Raji (cell line): ENCODE measurements around the gene HS2ST1.

ENCODE experiments used
- POLR2A ChIP-seq: IDR thresholded peaks from 2 replicates; pipeline ENCODE4 v1.6.1; 2011; ENCODE audit warnings: low read depth, low read length, control low read depth; ENCODE audit not compliant: insufficient read depth

HS2ST1 gene

DNA sequence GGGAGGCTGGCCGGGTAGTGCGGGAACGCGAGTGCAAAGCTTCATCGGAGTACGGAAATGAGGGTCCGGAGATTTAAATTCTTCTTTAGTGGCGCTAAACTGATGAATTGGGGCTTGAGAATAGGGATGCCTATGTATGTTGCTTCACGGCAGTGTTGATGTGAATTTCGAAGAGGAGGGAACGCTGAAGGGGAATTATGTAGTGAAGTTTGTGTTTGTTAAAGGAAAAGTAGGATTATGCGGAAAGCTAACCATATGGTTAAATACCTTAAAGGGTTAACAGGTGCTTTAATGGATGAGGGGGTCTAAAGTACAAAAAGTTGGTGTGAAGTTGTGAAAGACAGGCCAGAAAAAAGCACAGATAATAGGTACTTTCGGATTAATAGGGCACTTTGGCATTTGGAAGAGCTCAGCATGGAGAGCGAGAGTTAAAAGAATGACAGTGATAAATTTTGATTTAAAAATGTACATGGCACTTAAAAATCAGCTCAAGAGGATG is 1.4 kb downstream of the HS2ST1 start:
- TF ChIP-seq POLR2A: no peak

DNA sequence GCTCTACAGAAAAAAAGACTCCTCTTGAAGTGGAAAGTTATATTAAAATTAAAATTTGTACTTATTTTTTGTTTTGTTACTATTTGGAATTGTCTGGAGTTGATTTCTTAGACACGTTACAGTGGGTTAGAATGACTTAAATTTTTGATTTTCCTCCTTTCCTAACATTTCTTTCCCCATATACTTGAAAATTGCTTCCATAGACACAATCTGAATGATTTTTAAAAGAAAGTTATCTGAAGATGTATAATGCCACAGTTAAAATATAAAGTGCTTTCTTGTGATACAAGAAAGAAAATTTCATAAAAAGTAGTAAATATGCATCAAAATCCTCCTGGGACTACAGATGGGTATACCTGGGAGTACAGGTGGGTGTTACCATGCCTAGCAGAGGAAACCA is 2.3 kb downstream of the HS2ST1 start:
- TF ChIP-seq POLR2A: no peak

DNA sequence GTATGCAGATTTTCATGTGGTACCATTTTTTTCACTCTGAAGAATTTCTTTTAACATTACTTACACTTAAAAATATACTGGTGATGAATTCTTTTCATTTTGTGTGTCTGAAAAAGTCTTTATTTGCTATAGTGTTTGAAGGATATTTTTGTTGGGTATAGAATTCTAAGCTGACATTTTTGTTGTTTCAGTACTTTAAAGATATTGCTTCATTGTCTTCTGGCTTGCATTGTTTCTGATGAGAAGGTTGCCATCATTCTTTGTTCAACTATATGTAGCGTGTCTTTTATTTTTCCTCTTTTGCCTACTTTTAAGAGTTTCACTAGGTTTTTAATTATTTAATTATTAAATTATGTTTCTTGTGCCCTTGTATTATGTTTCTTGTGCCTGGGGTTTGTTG is 8.0 kb downstream of the HS2ST1 start:
- no peak for TF ChIP-seq POLR2A

DNA sequence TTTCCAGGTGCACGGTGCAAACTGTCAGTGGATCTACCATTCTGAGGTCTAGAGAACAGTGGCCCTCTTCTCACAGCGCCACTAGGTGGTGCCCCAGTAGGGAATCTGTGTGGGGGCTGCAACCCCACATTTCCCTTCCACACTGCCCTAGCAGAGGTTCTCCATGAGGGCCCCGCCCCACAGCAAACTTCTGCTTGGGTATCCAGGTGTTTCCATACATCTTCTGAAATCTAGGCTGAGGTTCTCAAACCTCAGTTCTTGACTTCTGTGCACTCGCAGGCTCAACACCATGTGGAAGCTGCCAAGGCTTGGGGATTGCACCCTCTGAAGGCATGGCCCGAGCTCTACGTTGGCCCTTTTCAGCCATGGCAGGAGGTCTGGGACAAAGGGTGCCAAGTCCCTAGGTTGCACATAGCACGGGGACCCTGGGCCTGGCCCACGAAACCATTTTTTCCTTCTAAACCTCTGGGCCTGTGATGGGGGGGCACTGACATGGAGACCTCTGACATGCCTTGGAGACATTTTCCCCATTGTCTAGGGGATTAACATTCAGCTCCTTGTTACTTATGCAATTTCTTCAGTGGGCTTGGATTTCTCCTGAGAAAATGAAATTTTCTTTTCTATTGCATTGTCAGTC is 10.0 kb downstream of the HS2ST1 start:
- TF ChIP-seq POLR2A: no peak

DNA sequence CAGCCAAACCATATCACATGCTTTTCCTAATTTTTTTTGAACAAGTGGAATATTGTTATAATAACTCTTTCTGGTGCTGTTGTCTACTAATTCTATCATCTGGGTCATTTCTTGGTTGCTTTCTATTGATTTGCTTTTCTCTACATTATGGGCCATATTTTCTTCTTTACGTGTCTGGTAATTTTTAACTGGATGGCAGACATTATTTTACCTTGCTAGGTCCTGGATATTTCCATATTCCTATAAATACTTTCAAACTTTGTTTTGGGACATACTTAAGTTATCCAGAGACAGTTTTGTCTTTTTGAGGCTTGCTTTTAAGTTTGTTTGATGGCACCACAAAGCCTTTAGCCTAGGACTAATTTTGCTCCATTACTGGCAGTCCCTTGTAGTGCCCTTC is 11.3 kb downstream of the HS2ST1 start:
- no peak for TF ChIP-seq POLR2A

DNA sequence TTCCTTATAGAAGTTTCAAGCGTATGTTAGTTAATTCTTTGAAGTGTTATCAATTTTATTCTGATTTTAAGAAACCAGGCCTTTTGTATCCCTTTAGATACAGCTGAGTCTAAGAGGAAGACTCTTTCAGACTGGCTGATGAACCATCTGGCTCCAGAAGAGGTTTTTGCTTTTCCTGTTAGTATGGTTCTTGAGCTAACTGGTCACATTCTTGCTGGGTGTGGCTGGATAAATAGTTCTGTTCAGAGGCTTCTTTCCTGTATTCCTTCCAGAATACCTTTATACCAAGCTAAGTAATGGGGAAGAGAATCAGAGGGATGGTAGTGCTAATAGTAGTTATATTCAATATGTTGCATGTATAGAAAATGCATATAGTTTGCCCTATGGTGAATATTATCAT is 12.4 kb downstream of the HS2ST1 start:
- no peak for TF ChIP-seq POLR2A

DNA sequence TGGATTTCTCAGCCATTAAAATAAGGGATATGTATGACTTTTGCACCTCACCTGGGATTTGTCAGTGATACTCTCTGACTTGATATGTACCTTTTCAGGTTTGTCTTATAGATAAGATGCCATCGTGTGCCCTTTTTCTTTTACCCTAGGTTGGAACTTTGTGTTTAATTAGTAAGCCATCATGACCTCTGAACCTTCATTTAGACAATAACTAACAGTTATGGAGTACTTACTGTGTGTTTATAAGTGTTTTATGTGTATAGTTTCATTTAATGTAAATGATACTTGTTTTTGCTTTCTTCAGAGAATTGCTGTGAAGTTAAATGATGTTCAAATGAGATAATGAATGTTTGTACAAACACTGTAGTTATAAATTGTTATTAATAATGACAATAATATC is 14.4 kb downstream of the HS2ST1 start:
- TF ChIP-seq POLR2A: no peak

DNA sequence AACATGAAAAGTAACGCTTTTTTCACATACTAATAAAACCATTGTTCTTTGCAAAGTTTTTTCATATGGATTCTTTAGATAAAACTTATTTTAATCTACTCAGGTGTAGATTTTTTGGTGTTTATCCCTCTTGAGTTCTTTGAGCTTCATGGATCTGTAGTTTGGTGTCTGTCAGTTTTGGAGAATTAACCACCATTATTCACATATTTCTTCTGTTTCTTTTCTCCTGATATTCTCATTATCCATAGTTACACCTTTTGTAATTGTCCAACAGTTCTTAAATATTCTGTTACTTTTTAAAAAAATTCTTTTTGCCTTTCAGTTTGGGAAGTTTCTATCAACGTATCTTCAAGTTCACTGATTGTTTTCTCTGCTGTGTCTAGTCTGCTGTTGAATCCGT is 18.6 kb downstream of the HS2ST1 start:
- TF ChIP-seq POLR2A: no peak

DNA sequence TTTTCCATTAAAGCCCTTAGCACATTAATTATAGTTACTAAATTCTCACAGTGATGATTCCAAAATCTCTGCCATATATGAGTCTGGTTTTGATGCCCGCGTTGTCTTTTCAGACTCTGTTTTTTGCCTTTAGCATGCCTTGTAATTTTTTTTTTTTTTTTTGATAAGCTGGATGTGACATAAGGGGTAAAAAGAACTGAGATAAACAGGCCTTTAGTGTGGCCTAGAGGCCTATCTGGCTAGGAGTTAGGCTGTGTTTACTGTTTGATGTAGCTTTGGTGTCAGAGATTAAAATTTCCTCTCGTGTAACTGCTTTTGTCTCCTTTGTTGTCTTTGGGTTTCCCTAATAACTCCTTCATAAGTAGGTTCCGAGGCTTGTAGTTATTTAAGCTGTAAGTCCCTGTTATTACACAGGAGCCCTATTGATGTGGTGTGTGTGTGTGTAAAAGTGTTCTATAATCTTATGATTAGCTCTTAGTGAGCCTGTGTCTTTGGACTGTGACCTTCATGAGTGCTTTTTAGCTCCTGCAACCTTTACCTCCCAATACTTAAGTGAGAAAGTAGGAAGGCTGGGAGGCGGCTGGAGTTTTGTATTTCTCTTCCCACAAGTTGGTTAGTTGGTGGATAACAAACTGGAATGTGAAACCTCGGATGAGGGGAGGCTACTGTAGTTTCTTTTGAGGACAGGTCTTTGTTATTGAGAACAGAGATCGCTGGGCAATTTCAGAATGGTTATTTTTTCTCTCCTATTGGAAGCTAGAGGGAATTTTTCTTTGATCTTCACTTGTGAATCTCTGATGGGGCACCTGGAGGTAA is 19.3 kb downstream of the HS2ST1 start:
- no peak for TF ChIP-seq POLR2A

DNA sequence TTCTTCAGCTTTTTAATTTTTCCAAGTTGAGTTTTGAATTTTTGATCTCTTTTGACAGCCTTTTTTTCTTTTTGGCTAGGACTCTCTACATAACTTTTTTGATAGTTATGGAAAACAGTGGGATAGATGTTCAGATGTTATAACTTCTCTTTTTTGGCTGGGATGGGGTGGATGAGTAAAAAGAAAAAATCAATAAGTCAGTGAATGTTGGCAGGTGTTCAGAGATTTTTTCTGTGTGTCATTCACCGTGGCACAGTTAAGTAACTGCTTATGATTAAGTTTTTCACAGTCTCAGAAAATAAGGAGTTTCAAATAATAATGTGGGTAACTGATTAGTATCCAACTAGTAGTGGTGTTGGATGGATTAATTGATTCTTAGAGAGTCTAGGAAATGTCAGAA is 24.0 kb downstream of the HS2ST1 start:
- no peak for TF ChIP-seq POLR2A

DNA sequence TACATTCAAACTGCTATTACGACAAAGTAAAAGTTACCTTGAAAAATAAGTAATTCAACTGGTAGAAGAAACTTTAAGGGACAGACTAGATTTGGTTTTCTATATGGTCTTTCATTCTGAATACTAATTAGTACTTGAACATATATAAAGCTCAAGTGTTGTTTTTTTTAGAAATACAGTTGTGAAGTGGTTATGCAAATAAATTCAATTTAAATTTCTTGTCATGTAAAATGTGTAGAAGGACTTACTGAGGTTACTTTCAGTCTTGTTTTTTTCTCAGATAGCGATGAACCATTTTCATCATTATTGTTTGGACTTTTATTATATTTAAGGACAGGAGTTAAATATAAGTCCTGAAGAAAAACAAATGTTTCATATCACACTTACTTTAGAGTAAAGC is 24.4 kb downstream of the HS2ST1 start:
- TF ChIP-seq POLR2A: no peak

DNA sequence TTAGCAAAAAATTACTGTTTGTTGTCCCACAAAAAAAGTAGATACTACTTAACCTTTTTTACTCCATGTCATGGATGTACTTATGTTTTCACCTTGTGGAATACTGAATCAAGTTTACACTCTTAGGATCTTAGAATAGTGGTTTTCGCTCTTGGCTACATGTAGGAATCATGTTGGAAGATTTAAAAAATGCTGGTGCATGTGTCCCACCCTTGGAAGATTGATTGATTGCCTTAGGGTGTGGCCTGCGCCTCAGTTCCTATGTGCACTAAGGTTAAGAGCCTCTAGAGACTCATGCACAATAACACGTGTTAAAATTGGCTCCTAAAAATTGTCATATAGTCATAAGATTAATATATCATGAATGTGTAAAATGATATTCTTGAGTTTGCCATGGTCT is 25.0 kb downstream of the HS2ST1 start:
- TF ChIP-seq POLR2A: no peak

DNA sequence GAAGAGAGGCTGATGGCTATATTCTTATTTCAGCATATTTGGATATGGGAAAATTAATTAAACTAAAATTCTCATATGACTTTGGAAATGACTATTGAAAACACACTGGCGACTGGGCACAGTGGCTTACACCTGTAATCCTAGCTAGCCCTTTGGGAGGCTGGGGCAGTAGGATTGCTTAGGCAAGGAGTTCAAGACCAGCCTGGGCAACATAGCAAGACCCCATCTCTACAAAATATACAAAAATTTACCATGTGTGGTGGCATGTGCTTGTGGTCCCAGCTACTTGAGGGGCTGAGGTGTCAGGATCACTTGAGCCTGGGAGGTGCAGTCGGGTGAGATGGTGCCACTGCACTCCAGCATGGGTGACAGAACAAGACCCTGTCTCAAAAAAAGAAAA is 26.2 kb downstream of the HS2ST1 start:
- TF ChIP-seq POLR2A: no peak

DNA sequence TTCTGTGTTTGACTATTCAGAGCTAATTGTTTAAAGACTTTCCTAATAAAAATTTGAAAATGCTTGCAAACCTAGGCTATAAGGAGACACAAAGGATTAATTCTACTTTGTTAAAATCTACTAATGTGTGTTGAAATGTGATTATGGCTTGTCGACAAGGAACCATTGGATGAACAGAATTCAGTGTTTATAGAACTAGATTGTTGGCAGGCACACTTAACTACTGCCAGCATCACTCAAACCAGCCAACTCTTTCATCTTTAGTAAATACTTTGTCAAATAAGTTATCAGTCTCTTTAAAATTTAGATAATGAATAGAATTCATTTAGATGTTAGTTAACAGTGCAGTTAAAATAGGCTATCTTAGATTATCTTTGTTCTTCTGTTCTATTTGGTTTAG is 27.6 kb downstream of the HS2ST1 start:
- TF ChIP-seq POLR2A: no peak

DNA sequence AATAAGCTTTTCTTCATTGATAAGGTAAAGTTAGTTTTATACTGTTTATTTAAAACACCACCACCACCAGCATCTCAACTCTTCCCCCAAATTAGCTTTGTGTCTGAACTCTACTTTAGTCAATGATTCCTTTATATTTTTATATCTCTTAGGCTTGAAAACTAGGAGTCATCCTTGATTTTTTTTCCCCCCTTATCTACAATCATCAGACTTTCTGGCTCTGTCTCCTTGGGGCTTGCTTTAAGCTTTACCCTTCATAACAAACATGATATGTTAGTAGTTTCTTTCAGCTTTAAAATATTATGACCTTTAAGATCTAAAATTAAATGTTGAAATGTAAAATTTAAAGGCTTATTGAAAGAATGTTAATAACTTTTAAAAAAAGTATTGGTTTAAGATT is 28.3 kb downstream of the HS2ST1 start:
- TF ChIP-seq POLR2A: no peak

DNA sequence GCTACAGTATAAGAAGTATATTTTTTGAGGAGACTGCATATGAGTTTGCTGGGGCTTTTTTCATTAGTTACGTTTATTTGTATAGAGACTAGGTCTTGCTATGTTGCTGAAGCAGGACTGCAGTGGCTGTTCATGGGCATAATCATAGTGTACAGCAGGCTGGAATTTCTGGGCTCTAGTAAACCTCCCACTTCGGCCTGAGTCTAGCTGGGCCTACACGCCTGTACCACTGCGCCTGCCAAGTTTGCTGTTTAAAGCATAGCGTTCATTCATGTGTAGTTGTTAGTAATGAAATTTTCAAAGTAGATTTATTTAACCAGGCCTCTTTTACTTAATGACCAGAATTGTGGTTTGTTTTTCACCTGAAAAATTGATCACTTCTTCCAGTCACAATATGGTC is 33.8 kb downstream of the HS2ST1 start:
- TF ChIP-seq POLR2A: no peak
